HUES48 (cell line): ENCODE measurements around the gene RBM20.
A peak's percentile ranks its signal among the peaks of the same experiment; 100 is the strongest.
"Not testable (repeated sequence)": the region's sequence is repeated elsewhere in the genome, so short reads cannot be mapped to it uniquely, and the experiment has no call there.

ENCODE experiments used
- H3K27ac ChIP-seq: one replicate; pipeline ENCODE4 v1.7.0; 2013; ENCODE audit warnings: low read depth, low read length, inconsistent platforms
- H3K27me3 ChIP-seq: 2 replicates; pipeline ENCODE4 v1.6.1; 2013; ENCODE audit warnings: mild to moderate bottlenecking, low read length; ENCODE audit not compliant: control insufficient read depth, insufficient read depth
- H3K36me3 ChIP-seq: 2 replicates; pipeline ENCODE4 v1.6.1; 2013; ENCODE audit warnings: low read length; ENCODE audit not compliant: control insufficient read depth, insufficient read depth
- H3K4me1 ChIP-seq: 2 replicates; pipeline ENCODE4 v1.6.1; 2013; ENCODE audit warnings: mild to moderate bottlenecking, low read length; ENCODE audit not compliant: control insufficient read depth, insufficient read depth
- H3K4me3 ChIP-seq: 2 replicates; pipeline ENCODE4 v1.5.1; 2013; ENCODE audit warnings: mild to moderate bottlenecking, low read depth, low read length
- H3K9ac ChIP-seq: 2 replicates; pipeline ENCODE4 v1.6.1; 2013; ENCODE audit warnings: mild to moderate bottlenecking, low read depth, low read length, moderate library complexity
- H3K9me3 ChIP-seq: 2 replicates; pipeline ENCODE4 v1.6.1; 2013; ENCODE audit warnings: low read length; ENCODE audit not compliant: control insufficient read depth, insufficient read depth

RBM20 gene

GRCh38 chr10:110639046-110639445, 5.1 kb upstream of the RBM20 start:
- H3K4me1 ChIP-seq, result peaks cover 40% of the 10 kb centered on the region
- not testable (repeated sequence) for H3K4me3 ChIP-seq, H3K36me3 ChIP-seq, H3K9ac ChIP-seq, H3K9me3 ChIP-seq, H3K27ac ChIP-seq
- H3K27me3 ChIP-seq, result peaks cover 27% of the 10 kb centered on the region

- not testable (repeated sequence) for H3K27ac ChIP-seq, H3K9ac ChIP-seq, H3K9me3 ChIP-seq, H3K4me3 ChIP-seq, H3K36me3 ChIP-seq
- peaks cover 43% of the 10 kb centered on the region for H3K4me1 ChIP-seq
- peaks cover 35% of the 10 kb centered on the region for H3K27me3 ChIP-seq
These were observed 4.3 kb upstream of the RBM20 start for GRCh38 chr10:110639858-110640257.

- H3K9ac ChIP-seq, result no peak overlapping the region
- H3K36me3 ChIP-seq, result no peaks in the 10 kb centered on the region
- H3K4me1 ChIP-seq, result peaks cover 49% of the 10 kb centered on the region
- no peaks in the 10 kb centered on the region for H3K9me3 ChIP-seq
- H3K27ac ChIP-seq, result peak overlapping the region; percentile 81
- 0 out of 2 replicates have a peak overlapping the region, but pooled peaks have one; percentile 19 for H3K4me3 ChIP-seq
- H3K27me3 ChIP-seq, result peaks cover 49% of the 10 kb centered on the region
These were observed 2.9 kb upstream of the RBM20 start for GRCh38 chr10:110641256-110641655.

- H3K9ac ChIP-seq, result no peak overlapping the region
- peaks cover 39% of the 10 kb centered on the region for H3K4me1 ChIP-seq
- H3K27me3 ChIP-seq, result peaks cover 57% of the 10 kb centered on the region
- no peaks in the 10 kb centered on the region for H3K9me3 ChIP-seq
- no peaks in the 10 kb centered on the region for H3K36me3 ChIP-seq
- H3K4me3 ChIP-seq, result peak overlapping the region; percentile 76
- H3K27ac ChIP-seq, result no peak overlapping the region
These were observed 1.7 kb upstream of the RBM20 start for GRCh38 chr10:110642204-110643034.

GRCh38 chr10:110643035-110643652, 992 bp upstream of the RBM20 start:
- H3K36me3 ChIP-seq, result no peaks in the 10 kb centered on the region

GRCh38 chr10:110644598-110645462, 694 bp downstream of the RBM20 start:
- Histone ChIP-seq H3K27me3 (peaks cover 57% of the 10 kb centered on the region), H3K9ac (no peak overlapping the region), H3K4me3 (peak overlapping the region; percentile 76), H3K27ac (no peak overlapping the region), H3K9me3 (no peaks in the 10 kb centered on the region), H3K4me1 (peaks cover 40% of the 10 kb centered on the region), H3K36me3 (no peaks in the 10 kb centered on the region)

More at GRCh38 chr10:110643035-110643652, 992 bp upstream of the RBM20 start:
- peak overlapping the region; percentile 76 for H3K4me3 ChIP-seq
- H3K27me3 ChIP-seq, result peaks cover 57% of the 10 kb centered on the region
- no peak overlapping the region for H3K27ac ChIP-seq
- H3K9me3 ChIP-seq, result no peaks in the 10 kb centered on the region
- H3K9ac ChIP-seq, result no peak overlapping the region
- peaks cover 34% of the 10 kb centered on the region for H3K4me1 ChIP-seq

- Histone ChIP-seq H3K9me3 (no peaks in the 10 kb centered on the region), H3K4me3 (no peak overlapping the region), H3K9ac (no peak overlapping the region), H3K4me1 (peaks cover 29% of the 10 kb centered on the region), H3K36me3 (no peaks in the 10 kb centered on the region), H3K27ac (no peak overlapping the region), H3K27me3 (peaks cover 55% of the 10 kb centered on the region)
These were observed 2.4 kb downstream of the RBM20 start for GRCh38 chr10:110646417-110647135.

GRCh38 chr10:110647136-110647430, 2.9 kb downstream of the RBM20 start:
- Histone ChIP-seq H3K4me1 (peaks cover 24% of the 10 kb centered on the region), H3K36me3 (no peaks in the 10 kb centered on the region), H3K9ac (no peak overlapping the region), H3K27me3 (peaks cover 50% of the 10 kb centered on the region), H3K4me3 (no peak overlapping the region), H3K9me3 (no peaks in the 10 kb centered on the region), H3K27ac (no peak overlapping the region)

GRCh38 chr10:110648692-110649346, 4.7 kb downstream of the RBM20 start:
- Histone ChIP-seq H3K9ac (no peak overlapping the region), H3K4me1 (peaks cover 18% of the 10 kb centered on the region), H3K27ac (no peak overlapping the region)

More at GRCh38 chr10:110648692-110649346, 4.7 kb downstream of the RBM20 start:
- H3K27me3 ChIP-seq, result peaks cover 33% of the 10 kb centered on the region
- no peak overlapping the region for H3K4me3 ChIP-seq
- no peaks in the 10 kb centered on the region for H3K36me3 ChIP-seq
- H3K9me3 ChIP-seq, result no peaks in the 10 kb centered on the region
